OCI-LY1 (cell line): ENCODE data around the gene CCNE1.

Experiments used
- H2AFZ ChIP-seq: fragments of 200-600 bp; sonication (generic), shearing (Covaris generic); 2 replicates; pipeline ENCODE4 v1.6.0; 2014; ENCODE audit warnings: antibody characterized with exemption, mild to moderate bottlenecking, low read length
- H3F3A ChIP-seq: fragments of 200-600 bp; sonication (generic), shearing (Covaris generic); 2 replicates; pipeline ENCODE4 v1.6.0; 2014; ENCODE audit warnings: mild to moderate bottlenecking, antibody characterized with exemption, low read length, moderate library complexity; ENCODE audit not compliant: insufficient read depth
- H3K27ac ChIP-seq: fragments of 200-600 bp; sonication (generic); 2 replicates; pipeline ENCODE4 v1.5.1; 2014; ENCODE audit warnings: low read length, mixed run types, mild to moderate bottlenecking, low read depth; ENCODE audit not compliant: poor library complexity, severe bottlenecking
- H3K27me3 ChIP-seq: fragments of 200-600 bp; sonication (generic); 2 replicates; pipeline ENCODE4 v1.6.0; 2014; ENCODE audit warnings: antibody characterized with exemption, mild to moderate bottlenecking, low read length, moderate library complexity; ENCODE audit not compliant: insufficient read depth
- H3K36me3 ChIP-seq: fragments of 200-600 bp; sonication (generic); 2 replicates; pipeline ENCODE4 v1.6.1; 2014; ENCODE audit warnings: mild to moderate bottlenecking, antibody characterized with exemption, low read length, moderate library complexity, mixed read lengths; ENCODE audit not compliant: insufficient read depth
- H3K4me1 ChIP-seq: fragments of 200-600 bp; sonication (generic); 2 replicates; pipeline ENCODE4 v1.5.1; 2014; ENCODE audit warnings: mild to moderate bottlenecking, low read length, moderate library complexity; ENCODE audit not compliant: insufficient read depth, severe bottlenecking
- H3K4me2 ChIP-seq: fragments of 200-600 bp; sonication (generic), shearing (Covaris generic); 2 replicates; pipeline ENCODE4 v1.6.1; 2014; ENCODE audit warnings: low read length
- H3K4me3 ChIP-seq: fragments of 200-600 bp; sonication (generic); 2 replicates; pipeline ENCODE4 v1.5.1; 2014; ENCODE audit warnings: low read length, low read depth, mild to moderate bottlenecking, mixed read lengths; ENCODE audit not compliant: poor library complexity, severe bottlenecking
- H3K79me2 ChIP-seq: fragments of 200-600 bp; shearing (Covaris generic); 2 replicates; pipeline ENCODE4 v1.6.1; 2016; ENCODE audit warnings: mixed run types, low read length, mixed read lengths; ENCODE audit not compliant: insufficient read depth
- H3K9ac ChIP-seq: fragments of 200-600 bp; sonication (generic), shearing (Covaris generic); 2 replicates; pipeline ENCODE4 v1.6.1; 2014; ENCODE audit warnings: mild to moderate bottlenecking, low read length, mixed read lengths
- H3K9me2 ChIP-seq: fragments of 200-600 bp; sonication (generic), shearing (Covaris generic); 2 replicates; pipeline ENCODE4 v1.6.1; 2014; ENCODE audit warnings: low read depth, mild to moderate bottlenecking, low read length, mixed read lengths
- H3K9me3 ChIP-seq: fragments of 200-600 bp; shearing (Covaris generic); 2 replicates; pipeline ENCODE4 v1.6.1; 2014; ENCODE audit warnings: low read length, mixed read lengths
- H4K20me1 ChIP-seq: fragments of 200-600 bp; sonication (generic), shearing (Covaris generic); 2 replicates; pipeline ENCODE4 v1.6.0; 2016; ENCODE audit warnings: mild to moderate bottlenecking, low read length; ENCODE audit not compliant: insufficient read depth
- CTCF ChIP-seq: fragments of 200-600 bp; sonication (generic), shearing (Covaris generic); IDR thresholded peaks from 2 replicates; pipeline ENCODE4 v1.5.1; 2017; ENCODE audit warnings: mild to moderate bottlenecking, antibody characterized with exemption, low read length, moderate library complexity, mixed read lengths
- EZH2 ChIP-seq: fragments of 200-600 bp; sonication (generic), shearing (Covaris generic); IDR thresholded peaks from 2 replicates; pipeline ENCODE4 v1.8.0; 2017; ENCODE audit warnings: borderline replicate concordance, mixed run types, mild to moderate bottlenecking, antibody characterized with exemption, low read length, moderate library complexity, mixed read lengths

CCNE1 gene

GRCh38 chr19:29850482-29850881 lies 38.7 kb downstream of the CCNE1 start:
- Histone ChIP-seq H2AFZ (no peak overlapping the region), H3K27ac (no peak overlapping the region), H3K36me3 (no peaks in the 10 kb centered on the region), H3F3A (no peaks in the 10 kb centered on the region), H4K20me1 (no peaks in the 10 kb centered on the region), H3K9ac (no peak overlapping the region), H3K79me2 (no peaks in the 10 kb centered on the region), H3K4me3 (no peak overlapping the region), H3K27me3 (peaks cover 1% of the 10 kb centered on the region; the same call in 1 of the 2 replicates), H3K9me3 (no peaks in the 10 kb centered on the region), H3K9me2 (no peaks in the 10 kb centered on the region), H3K4me1 (peaks cover 5% of the 10 kb centered on the region), H3K4me2 (no peak overlapping the region)
- TF ChIP-seq CTCF, result no peak
- TF ChIP-seq EZH2, result no peak

- no peaks in the 10 kb centered on the region for H3K36me3 ChIP-seq
- peaks cover 3% of the 10 kb centered on the region; the same call in 1 of the 2 replicates for H3K27me3 ChIP-seq
- H4K20me1 ChIP-seq, result no peaks in the 10 kb centered on the region
- H3F3A ChIP-seq, result no peaks in the 10 kb centered on the region
- H3K9ac ChIP-seq, result no peak overlapping the region
- H3K79me2 ChIP-seq, result no peaks in the 10 kb centered on the region
- H3K4me2 ChIP-seq, result no peak overlapping the region
- H3K9me3 ChIP-seq, result no peaks in the 10 kb centered on the region
- H3K4me1 ChIP-seq, result no peaks in the 10 kb centered on the region
- TF ChIP-seq EZH2 (no peak), CTCF (no peak)
- H3K4me3 ChIP-seq, result no peak overlapping the region
- no peak overlapping the region for H3K27ac ChIP-seq
- H3K9me2 ChIP-seq, result no peaks in the 10 kb centered on the region
- no peak overlapping the region for H2AFZ ChIP-seq
Measured at GRCh38 chr19:29851769-29852521, 40.2 kb downstream of the CCNE1 start.

- Histone ChIP-seq H3K9me2 (no peaks in the 10 kb centered on the region), H3K4me2 (no peak overlapping the region), H3K79me2 (no peaks in the 10 kb centered on the region), H4K20me1 (no peaks in the 10 kb centered on the region), H3K4me3 (no peak overlapping the region), H3K27me3 (peaks cover 3% of the 10 kb centered on the region; the same call in 1 of the 2 replicates), H3K36me3 (no peaks in the 10 kb centered on the region), H3K9me3 (no peaks in the 10 kb centered on the region), H3K27ac (no peak overlapping the region), H3K9ac (no peak overlapping the region), H3K4me1 (no peaks in the 10 kb centered on the region), H2AFZ (no peak overlapping the region), H3F3A (no peaks in the 10 kb centered on the region)
- no peak for TF ChIP-seq CTCF
- no peak for TF ChIP-seq EZH2
Measured at GRCh38 chr19:29854033-29854432, 42.2 kb downstream of the CCNE1 start.
